Tibial nerve (tissue), 4 donors: ENCODE measurements around the gene KLF1.

ENCODE experiments used
- CTCF ChIP-seq, 5 experiments: fragments of 200-600 bp in 3 of 5; fragments of 450-650 bp in 2 of 5; sonication (generic) in 3 of 5; IDR thresholded peaks; one replicate each; pipeline ENCODE4 v1.5.1; 2016 to 2019; ENCODE audit warnings: antibody characterized with exemption in 5 of 5, mild to moderate bottlenecking in 3 of 5, moderate library complexity in 2 of 5
- EP300 ChIP-seq, 2 donors: sonication (generic); formaldehyde crosslinking; IDR thresholded peaks; one replicate each; pipeline ENCODE4 v1.6.1; 2017; ENCODE audit warnings: antibody characterized with exemption in 2 of 2, mild to moderate bottlenecking in 1 of 2
- POLR2A ChIP-seq, 2 donors: fragments of 450-650 bp; IDR thresholded peaks; one replicate each; pipeline ENCODE4 v1.6.1; 2017; ENCODE audit warnings: antibody characterized with exemption in 2 of 2, mild to moderate bottlenecking in 2 of 2, moderate library complexity in 2 of 2

- TF ChIP-seq CTCF (IDR thresholded peaks at IDR 0.05) (no peak), POLR2A (IDR thresholded peaks at IDR 0.05) (no peak), EP300 (IDR thresholded peaks at IDR 0.05) (peak in 1 of 2 donors; percentile 57)
These were observed 26.1 kb upstream of the KLF1 start for GRCh38 chr19:12913011-12913561.
